Mesodermal cell (in vitro differentiated cells): ENCODE data around the gene EXPH5.

ENCODE experiments used
- H3K27ac ChIP-seq: 2 replicates; pipeline ENCODE4 v1.7.0; 2013; ENCODE audit warnings: mild to moderate bottlenecking, low read depth, low read length, moderate library complexity; ENCODE audit not compliant: severe bottlenecking
- H3K36me3 ChIP-seq: 2 replicates; pipeline ENCODE4 v1.7.1; 2013; ENCODE audit warnings: mild to moderate bottlenecking, low read length, moderate library complexity; ENCODE audit not compliant: control insufficient read depth, insufficient read depth
- H3K4me1 ChIP-seq: one replicate; pipeline ENCODE4 v1.7.1; 2013; ENCODE audit warnings: mild to moderate bottlenecking, low read length; ENCODE audit not compliant: insufficient read depth, control insufficient read depth, poor library complexity, severe bottlenecking
- H3K4me3 ChIP-seq: 2 replicates; pipeline ENCODE4 v1.7.0; 2013; ENCODE audit warnings: low read length, control low read depth, mild to moderate bottlenecking; ENCODE audit not compliant: insufficient read depth, poor library complexity, severe bottlenecking; ENCODE audit errors: extremely low read depth
- H3K9me3 ChIP-seq: 2 replicates; pipeline ENCODE4 v1.7.1; 2013; ENCODE audit warnings: mild to moderate bottlenecking, low read length, moderate library complexity; ENCODE audit not compliant: control insufficient read depth
- WGBS, 2 experiments: methylation state at CpG; one replicate each; pipeline ENCODE4 v1.1.5; 2013; ENCODE audit warnings: missing lambda C conversion rate in 2 of 2; ENCODE audit not compliant: insufficient coverage in 2 of 2; 5-methylcytosine and 5-hydroxymethylcytosine counted together

Gene EXPH5

GRCh38 chr11:108565653-108566052 is 27.9 kb downstream of the EXPH5 start:
- Histone ChIP-seq H3K4me3 (no peak overlapping the region), H3K4me1 (peaks cover 13% of the 10 kb centered on the region), H3K36me3 (no peaks in the 10 kb centered on the region), H3K27ac (no peak overlapping the region), H3K9me3 (no peaks in the 10 kb centered on the region)
- WGBS, 2 experiments = 80 to 85% methylated on average over 1 to 2 of the region's 3 CpGs

GRCh38 chr11:108562746-108563581 is 30.6 kb downstream of the EXPH5 start:
- H3K36me3 ChIP-seq = no peaks in the 10 kb centered on the region
- no peak overlapping the region for H3K27ac ChIP-seq
- H3K9me3 ChIP-seq = no peaks in the 10 kb centered on the region
- H3K4me1 ChIP-seq = peaks cover 13% of the 10 kb centered on the region
- 92 to 97% methylated on average over 2 to 5 of the region's 5 CpGs for WGBS, 2 experiments
- no peak overlapping the region for H3K4me3 ChIP-seq

DNA sequence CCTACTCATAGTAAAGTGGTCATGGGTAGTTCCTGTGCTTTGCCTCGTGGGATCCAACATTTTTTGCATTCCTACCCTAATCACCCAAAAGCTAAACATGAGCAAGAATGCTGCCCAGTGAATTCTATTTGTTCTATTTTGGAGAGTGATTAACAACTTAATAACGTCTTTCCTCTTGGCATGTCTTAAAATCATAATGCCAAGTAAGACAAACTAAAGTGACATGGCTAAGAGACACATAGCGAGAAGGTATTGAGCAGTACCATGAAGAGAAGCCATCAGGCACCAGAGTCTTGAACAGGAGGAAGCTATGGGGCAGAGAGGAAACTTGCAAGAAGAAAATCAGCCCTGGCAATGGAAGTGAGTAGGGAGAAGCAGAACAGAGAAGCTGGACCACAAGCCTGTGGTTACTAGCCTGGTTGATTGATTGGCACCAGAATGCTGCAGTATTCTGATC is 32.0 kb downstream of the EXPH5 start:
- Histone ChIP-seq H3K27ac (peak overlapping the region; percentile 16), H3K4me1 (peaks cover 13% of the 10 kb centered on the region), H3K36me3 (no peaks in the 10 kb centered on the region), H3K9me3 (no peaks in the 10 kb centered on the region), H3K4me3 (no peak overlapping the region)
- WGBS, 2 experiments = 92 to 100% methylated on average over 1 of the region's 3 CpGs

DNA sequence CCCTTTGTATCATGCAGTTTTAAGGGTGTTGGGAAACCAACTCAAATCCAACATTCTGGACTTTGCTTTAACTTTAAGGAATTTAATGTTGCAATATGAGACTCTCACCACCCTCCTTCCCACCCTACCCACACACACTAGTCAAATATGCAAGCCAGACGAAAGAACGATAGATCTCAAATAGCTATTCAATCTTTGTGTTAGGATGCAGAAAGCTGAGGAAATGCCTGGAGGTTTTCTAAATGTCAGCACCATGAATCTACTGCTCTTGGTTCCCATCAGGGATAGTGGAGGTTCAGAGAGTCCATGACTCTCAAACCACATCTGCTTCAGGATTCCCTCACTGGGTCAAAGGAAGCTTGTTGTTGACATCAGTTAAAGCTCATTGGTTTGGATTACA is 33.7 kb downstream of the EXPH5 start:
- H3K27ac ChIP-seq = no peak overlapping the region
- H3K9me3 ChIP-seq = no peaks in the 10 kb centered on the region
- H3K4me3 ChIP-seq = no peak overlapping the region
- peaks cover 13% of the 10 kb centered on the region for H3K4me1 ChIP-seq
- 94% methylated on average over 2 of the region's 2 CpGs; no CpG with 5 or more reads in 1 of the 2 experiments for WGBS, 2 experiments
- no peaks in the 10 kb centered on the region for H3K36me3 ChIP-seq

DNA sequence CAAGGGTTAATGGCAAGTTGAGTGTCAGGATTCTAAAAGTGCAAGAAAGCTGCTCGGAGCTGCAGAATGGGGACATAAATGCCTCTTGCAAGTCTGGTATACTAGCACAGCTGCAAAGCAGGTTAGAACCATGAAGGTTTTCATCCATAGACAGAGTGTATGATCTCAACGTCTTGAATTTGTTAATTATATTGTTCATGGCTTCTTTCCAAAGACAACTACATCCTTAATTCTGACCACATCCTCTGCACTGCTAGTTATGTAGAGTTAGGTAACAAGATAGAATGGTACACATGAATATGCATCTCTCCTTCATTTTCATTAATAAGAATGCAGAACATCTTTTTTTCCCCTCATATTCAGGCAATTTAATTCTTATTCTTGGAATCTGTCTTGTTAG is 34.2 kb downstream of the EXPH5 start:
- H3K9me3 ChIP-seq = no peaks in the 10 kb centered on the region
- H3K27ac ChIP-seq = no peak overlapping the region
- peaks cover 13% of the 10 kb centered on the region for H3K4me1 ChIP-seq
- no peaks in the 10 kb centered on the region for H3K36me3 ChIP-seq
- H3K4me3 ChIP-seq = no peak overlapping the region
- 86 to 100% methylated on average over 1 of the region's 2 CpGs for WGBS, 2 experiments

DNA sequence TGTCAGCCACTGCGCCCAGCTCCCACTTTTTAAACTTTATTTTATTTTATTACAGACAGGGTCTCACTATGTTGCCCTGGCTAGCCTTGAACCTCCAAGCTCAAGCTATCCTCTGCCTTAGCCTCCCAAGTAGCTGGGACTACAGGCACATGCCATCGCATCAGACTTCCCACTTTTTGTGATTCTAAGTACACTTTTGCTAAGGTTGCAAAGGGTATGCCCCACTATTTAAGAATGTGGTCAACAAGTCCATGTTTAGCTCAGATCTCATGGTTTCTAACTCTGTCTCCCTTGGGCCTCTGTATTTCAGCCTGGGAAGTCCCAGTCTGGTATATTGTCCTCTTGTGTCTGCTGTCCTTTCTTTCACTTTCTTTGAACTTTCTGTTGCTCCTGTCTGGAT is 35.3 kb downstream of the EXPH5 start:
- Histone ChIP-seq H3K36me3 (no peaks in the 10 kb centered on the region), H3K4me3 (no peak overlapping the region), H3K9me3 (no peaks in the 10 kb centered on the region), H3K4me1 (peaks cover 13% of the 10 kb centered on the region), H3K27ac (no peak overlapping the region)
- 93 to 94% methylated on average over 2 of the region's 2 CpGs for WGBS, 2 experiments

DNA sequence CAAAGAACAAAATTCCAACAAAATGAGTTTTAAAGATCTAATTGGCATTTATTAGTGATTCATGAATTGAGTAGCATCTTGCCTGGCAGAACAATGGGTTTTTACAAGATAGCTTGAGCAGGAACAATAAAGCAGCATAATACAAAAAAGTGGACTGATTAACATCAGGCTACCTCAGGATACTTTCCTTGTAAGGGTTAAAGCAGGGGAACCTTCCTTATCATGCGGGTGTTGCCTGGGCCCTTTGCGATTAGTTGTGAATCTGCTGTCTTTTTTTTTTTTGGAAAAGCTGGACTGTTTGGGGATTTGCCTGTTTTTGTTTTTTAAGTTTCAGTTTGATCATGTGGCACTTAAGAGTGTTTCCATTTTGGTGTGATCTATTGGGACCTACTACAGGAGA is 37.5 kb downstream of the EXPH5 start:
- WGBS, 2 experiments = 75 to 83% methylated on average over 2 of the region's 2 CpGs
- Histone ChIP-seq H3K27ac (no peak overlapping the region), H3K9me3 (no peaks in the 10 kb centered on the region), H3K36me3 (no peaks in the 10 kb centered on the region), H3K4me3 (no peak overlapping the region), H3K4me1 (peaks cover 8% of the 10 kb centered on the region)

DNA sequence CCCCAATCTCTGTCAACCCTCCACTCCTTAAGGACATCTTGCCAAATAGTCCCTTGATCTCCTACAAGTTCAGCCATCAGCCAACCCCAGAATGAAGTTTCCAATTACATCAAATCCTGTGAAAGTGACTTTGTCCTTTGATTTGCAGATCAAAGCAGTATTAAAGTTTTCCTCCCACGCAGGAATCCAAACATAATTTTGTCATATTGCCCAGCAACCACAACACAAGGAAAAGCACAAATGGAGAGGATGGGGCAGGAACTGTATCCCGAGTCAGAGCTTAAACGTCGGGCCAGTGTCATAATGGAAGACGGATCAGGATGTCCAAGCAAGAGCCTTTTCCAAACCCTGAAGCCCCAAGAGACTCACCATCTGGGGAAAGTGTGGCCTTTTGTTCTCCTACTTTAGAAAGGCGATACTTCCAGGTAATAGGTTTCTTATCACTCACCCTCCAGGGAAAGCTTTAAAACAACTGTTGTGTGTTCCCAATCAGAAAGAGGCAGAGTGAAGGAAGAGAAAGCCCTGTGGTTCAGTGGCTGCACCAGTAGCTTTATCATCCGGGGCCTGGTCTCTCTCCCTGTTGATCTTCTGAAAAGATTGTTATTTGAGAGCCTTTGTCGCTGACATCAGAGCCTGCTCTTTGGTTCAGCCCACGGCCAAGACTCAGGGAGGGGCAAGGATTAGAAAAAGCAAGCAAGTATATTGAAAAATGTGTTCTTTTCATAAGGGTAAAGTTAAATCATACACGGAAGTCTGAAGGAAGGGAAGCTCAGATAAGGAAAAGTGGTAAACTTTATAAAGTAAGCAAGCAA is 41.7 kb downstream of the EXPH5 start:
- H3K27ac ChIP-seq = peak overlapping the region; percentile 42
- peaks cover 9% of the 10 kb centered on the region for H3K4me1 ChIP-seq
- H3K4me3 ChIP-seq = no peak overlapping the region
- WGBS, 2 experiments = 56 to 62% methylated on average over 4 to 7 of the region's 10 CpGs
- H3K9me3 ChIP-seq = no peaks in the 10 kb centered on the region
- no peaks in the 10 kb centered on the region for H3K36me3 ChIP-seq

DNA sequence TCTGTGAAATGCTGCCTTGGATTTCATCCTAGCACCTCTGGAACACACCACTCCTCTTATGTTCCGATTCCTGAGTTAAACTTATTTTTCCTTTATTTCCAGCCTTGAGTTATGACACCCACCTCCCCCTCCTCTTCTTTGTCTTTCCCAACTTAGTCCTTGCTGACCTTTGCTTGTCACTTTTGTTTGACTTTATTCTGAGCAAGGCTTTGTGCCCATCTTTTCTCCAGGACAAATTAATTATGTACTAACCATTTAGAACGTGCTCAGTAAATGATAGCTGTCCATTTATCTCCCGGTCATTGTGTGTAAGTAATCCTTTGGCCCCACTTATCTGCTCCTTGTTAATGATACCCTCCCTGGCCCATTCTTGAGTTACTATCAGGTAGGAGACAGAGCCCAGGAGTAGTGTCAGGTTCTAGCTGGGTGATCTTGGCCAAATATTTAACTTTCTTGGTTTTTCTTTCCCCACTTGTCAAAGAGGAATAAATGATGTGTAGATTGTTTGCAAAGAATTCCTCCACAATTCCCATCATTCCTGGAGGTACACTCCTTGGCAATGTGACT is 44.2 kb downstream of the EXPH5 start:
- no peaks in the 10 kb centered on the region for H3K9me3 ChIP-seq
- H3K4me3 ChIP-seq = no peak overlapping the region
- H3K27ac ChIP-seq = no peak overlapping the region
- WGBS, 2 experiments = 98 to 100% methylated on average over 1 to 3 of the region's 3 CpGs
- H3K4me1 ChIP-seq = peaks cover 9% of the 10 kb centered on the region
- no peaks in the 10 kb centered on the region for H3K36me3 ChIP-seq

GRCh38 chr11:108545909-108546501 is 47.6 kb downstream of the EXPH5 start:
- peaks cover 1% of the 10 kb centered on the region for H3K4me1 ChIP-seq
- no peak overlapping the region for H3K4me3 ChIP-seq
- H3K36me3 ChIP-seq = no peaks in the 10 kb centered on the region
- H3K27ac ChIP-seq = no peak overlapping the region
- WGBS, 2 experiments = 75 to 82% methylated on average over 5 of the region's 5 CpGs
- H3K9me3 ChIP-seq = no peaks in the 10 kb centered on the region
